HEK293T (cell line): ENCODE measurements around the gene PPP1R3C.

Source experiments
- CTCF ChIA-PET: fragments of 350-600 bp; formaldehyde crosslinking; extraction: SDS; loops from one replicate; lab custom pipeline; 2021; ENCODE audit warnings: antibody characterized with exemption, inconsistent platforms; lab: Yijun Ruan, JAX
- POLR2A ChIA-PET: fragments of 350-600 bp; formaldehyde crosslinking; extraction: SDS; loops from one replicate; lab custom pipeline; 2020; ENCODE audit warnings: antibody characterized with exemption, inconsistent platforms; lab: Yijun Ruan, JAX
- DNase-seq: peaks from one replicate; pipeline ENCODE4 v3.0.0; 2012; ENCODE audit warnings: mixed read lengths; ENCODE audit errors: extremely low spot score
- ARNT ChIP-seq: fragments of 450-650 bp; IDR thresholded peaks from 2 replicates; pipeline ENCODE4 v1.6.1; 2017; ENCODE audit warnings: mild to moderate bottlenecking
- BHLHE40 ChIP-seq: fragments of 450-650 bp; IDR thresholded peaks from 2 replicates; pipeline ENCODE4 v1.6.1; 2016; ENCODE audit warnings: mild to moderate bottlenecking, moderate library complexity, borderline replicate concordance
- CTBP1 ChIP-seq: fragments of 450-650 bp; IDR thresholded peaks from 2 replicates; pipeline ENCODE4 v1.6.1; 2016; ENCODE audit warnings: borderline replicate concordance
- ELF4 ChIP-seq: fragments of 450-650 bp; IDR thresholded peaks from 2 replicates; pipeline ENCODE4 v1.6.1; 2017; ENCODE audit warnings: antibody characterized with exemption
- FOXA1 ChIP-seq: fragments of 450-650 bp; IDR thresholded peaks from 2 replicates; pipeline ENCODE4 v1.6.1; 2016; ENCODE audit warnings: mild to moderate bottlenecking
- FOXK2 ChIP-seq: fragments of 450-650 bp; IDR thresholded peaks from 2 replicates; pipeline ENCODE4 v1.6.1; 2016; ENCODE audit warnings: mild to moderate bottlenecking
- FOXM1 ChIP-seq: fragments of 450-650 bp; IDR thresholded peaks from 2 replicates; pipeline ENCODE4 v1.6.1; 2017; ENCODE audit warnings: mild to moderate bottlenecking, borderline replicate concordance
- HDGF ChIP-seq: fragments of 450-650 bp; IDR thresholded peaks from 2 replicates; pipeline ENCODE4 v1.6.1; 2017; ENCODE audit warnings: antibody characterized with exemption, borderline replicate concordance
- L3MBTL2 ChIP-seq: fragments of 450-650 bp; conservative IDR thresholded peaks from 2 replicates; pipeline ENCODE4 v1.6.1; 2016; ENCODE audit warnings: mild to moderate bottlenecking
- LEF1 ChIP-seq: fragments of 450-650 bp; IDR thresholded peaks from 2 replicates; pipeline ENCODE4 v1.6.1; 2017; ENCODE audit warnings: mild to moderate bottlenecking, borderline replicate concordance
- NFRKB ChIP-seq: fragments of 450-650 bp; IDR thresholded peaks from 2 replicates; pipeline ENCODE4 v1.6.1; 2016; ENCODE audit warnings: mild to moderate bottlenecking, moderate library complexity
- PKNOX1 ChIP-seq: fragments of 450-650 bp; IDR thresholded peaks from 2 replicates; pipeline ENCODE4 v1.6.1; 2016
- SP1 ChIP-seq: fragments of 450-650 bp; IDR thresholded peaks from 2 replicates; pipeline ENCODE4 v1.6.1; 2017
- SUZ12 ChIP-seq: fragments of 450-650 bp; IDR thresholded peaks from 2 replicates; pipeline ENCODE4 v1.6.1; 2016; ENCODE audit warnings: mild to moderate bottlenecking
- TARDBP ChIP-seq: fragments of 450-650 bp; IDR thresholded peaks from 2 replicates; pipeline ENCODE4 v1.6.1; 2016
- ZNF384 ChIP-seq: fragments of 450-650 bp; IDR thresholded peaks from 2 replicates; pipeline ENCODE4 v1.6.1; 2016

Gene PPP1R3C

GRCh38 chr10:91598211-91598977 is 34.5 kb downstream of the PPP1R3C start:
- TF ChIP-seq ELF4 (no peak), FOXA1 (no peak), L3MBTL2 (no peak), CTBP1 (no peak), SUZ12 (no peak), TARDBP (no peak), ARNT (no peak), FOXM1 (no peak), ZNF384 (no peak), HDGF (no peak)
- no peak for DNase-seq
- ChIA-PET POLR2A (interaction anchor here (1.1 kb wide), 1 partner anchor 12 kb away, joined by 3 read pairs; no protein-coding TSS in a partner anchor), CTCF (interaction anchor here (0.6 kb wide), 1 partner anchor 38 kb away, joined by 3 read pairs; no protein-coding TSS in a partner anchor)

- ChIA-PET CTCF (interaction anchor here (1.3 kb wide), 1 partner anchor 38 kb away, joined by 5 read pairs; no protein-coding TSS in a partner anchor), POLR2A (interaction anchor here (1.0 kb wide), 2 partner anchors 16 to 326 kb away, joined by 3 to 4 read pairs; partner anchors contain the start of gene BTAF1)
- TF ChIP-seq ZNF384 (no peak), FOXA1 (no peak), SP1 (no peak), FOXM1 (no peak), PKNOX1 (no peak), ELF4 (no peak), NFRKB (no peak), SUZ12 (no peak), LEF1 (no peak), ARNT (no peak), HDGF (no peak), L3MBTL2 (no peak), CTBP1 (no peak)
- no peak for DNase-seq
These were observed 35.5 kb downstream of the PPP1R3C start for GRCh38 chr10:91597197-91597881.

- ChIA-PET POLR2A (interaction anchor here (1.0 kb wide), 2 partner anchors 16 to 327 kb away, joined by 3 to 4 read pairs; partner anchors contain the start of gene BTAF1), CTCF (interaction anchor here (1.3 kb wide), 1 partner anchor 38 kb away, joined by 5 read pairs; no protein-coding TSS in a partner anchor)
- DNase-seq: no peak
- no peak for TF ChIP-seq FOXA1
- no peak for TF ChIP-seq ARNT
- no peak for TF ChIP-seq SUZ12
- no peak for TF ChIP-seq TARDBP
- TF ChIP-seq CTBP1: no peak
- no peak for TF ChIP-seq L3MBTL2
- no peak for TF ChIP-seq ELF4
- TF ChIP-seq FOXM1: no peak
- TF ChIP-seq ZNF384: no peak
- TF ChIP-seq FOXK2: no peak
These were observed 36.1 kb downstream of the PPP1R3C start for GRCh38 chr10:91596825-91597196.

GRCh38 chr10:91593834-91594233 is 39.0 kb downstream of the PPP1R3C start:
- no peak for TF ChIP-seq FOXA1
- no peak for TF ChIP-seq L3MBTL2
- no peak for TF ChIP-seq CTBP1
- TF ChIP-seq ZNF384: no peak
- TF ChIP-seq TARDBP: no peak
- TF ChIP-seq SP1: no peak
- no peak for TF ChIP-seq ELF4
- TF ChIP-seq HDGF: no peak
- no peak for TF ChIP-seq FOXM1
- no peak for TF ChIP-seq LEF1
- no peak for TF ChIP-seq BHLHE40
- no peak for TF ChIP-seq FOXK2
- no peak for TF ChIP-seq NFRKB
- no peak for TF ChIP-seq ARNT
- no peak for TF ChIP-seq PKNOX1
- no peak for TF ChIP-seq SUZ12
- DNase-seq: no peak
- ChIA-PET CTCF (no interaction called here), POLR2A (no interaction called here)

GRCh38 chr10:91593366-91593765 is 39.5 kb downstream of the PPP1R3C start:
- no peak for TF ChIP-seq TARDBP
- TF ChIP-seq NFRKB: no peak
- no peak for TF ChIP-seq CTBP1
- TF ChIP-seq BHLHE40: no peak
- TF ChIP-seq ARNT: no peak
- TF ChIP-seq ELF4: no peak
- POLR2A ChIA-PET: no interaction called here

GRCh38 chr10:91592266-91592975 is 40.5 kb downstream of the PPP1R3C start:
- ChIA-PET CTCF (no interaction called here), POLR2A (interaction anchor here (0.6 kb wide), 1 partner anchor 16 kb away, joined by 3 read pairs; no protein-coding TSS in a partner anchor)
- DNase-seq: no peak
- TF ChIP-seq TARDBP (no peak), SP1 (no peak), FOXM1 (no peak), CTBP1 (no peak), ZNF384 (no peak), ELF4 (no peak), SUZ12 (no peak), BHLHE40 (no peak), ARNT (no peak)

More at GRCh38 chr10:91593366-91593765, 39.5 kb downstream of the PPP1R3C start:
- CTCF ChIA-PET: no interaction called here
- DNase-seq: no peak
